Nephron progenitor cell (in vitro differentiated cells): ENCODE results near the gene PTCSC3.
"Not testable (repeated sequence)": the region's sequence is repeated elsewhere in the genome, so short reads cannot be mapped to it uniquely, and the experiment has no call there.

Experiments
- DNase-seq: peaks from one replicate; pipeline ENCODE4 v3.0.0; 2021
- H3K27ac Mint-ChIP-seq: 2 replicates; pipeline ENCODE4 v1.8.0; 2021; ENCODE audit warnings: mild to moderate bottlenecking, moderate library complexity, mixed read lengths
- H3K27me3 Mint-ChIP-seq: 2 replicates; pipeline ENCODE4 v1.8.0; 2021; ENCODE audit warnings: mild to moderate bottlenecking, low read depth, mixed read lengths; ENCODE audit not compliant: poor library complexity
- H3K36me3 Mint-ChIP-seq: 2 replicates; pipeline ENCODE4 v1.8.0; 2021; ENCODE audit warnings: low read depth, mixed read lengths
- H3K4me1 Mint-ChIP-seq: 2 replicates; pipeline ENCODE4 v1.8.0; 2021; ENCODE audit warnings: mixed read lengths
- H3K4me3 Mint-ChIP-seq: 2 replicates; pipeline ENCODE4 v1.8.0; 2021; ENCODE audit warnings: mild to moderate bottlenecking, moderate library complexity, mixed read lengths
- H3K9me3 Mint-ChIP-seq: 2 replicates; pipeline ENCODE4 v1.8.0; 2021; ENCODE audit warnings: mild to moderate bottlenecking, moderate library complexity, mixed read lengths
- CTCF ChIP-seq: fragments of 200-600 bp; sonication (generic); IDR thresholded peaks from 2 replicates; pipeline ENCODE4 v1.5.0; 2021; ENCODE audit warnings: antibody characterized with exemption

Gene PTCSC3

DNA sequence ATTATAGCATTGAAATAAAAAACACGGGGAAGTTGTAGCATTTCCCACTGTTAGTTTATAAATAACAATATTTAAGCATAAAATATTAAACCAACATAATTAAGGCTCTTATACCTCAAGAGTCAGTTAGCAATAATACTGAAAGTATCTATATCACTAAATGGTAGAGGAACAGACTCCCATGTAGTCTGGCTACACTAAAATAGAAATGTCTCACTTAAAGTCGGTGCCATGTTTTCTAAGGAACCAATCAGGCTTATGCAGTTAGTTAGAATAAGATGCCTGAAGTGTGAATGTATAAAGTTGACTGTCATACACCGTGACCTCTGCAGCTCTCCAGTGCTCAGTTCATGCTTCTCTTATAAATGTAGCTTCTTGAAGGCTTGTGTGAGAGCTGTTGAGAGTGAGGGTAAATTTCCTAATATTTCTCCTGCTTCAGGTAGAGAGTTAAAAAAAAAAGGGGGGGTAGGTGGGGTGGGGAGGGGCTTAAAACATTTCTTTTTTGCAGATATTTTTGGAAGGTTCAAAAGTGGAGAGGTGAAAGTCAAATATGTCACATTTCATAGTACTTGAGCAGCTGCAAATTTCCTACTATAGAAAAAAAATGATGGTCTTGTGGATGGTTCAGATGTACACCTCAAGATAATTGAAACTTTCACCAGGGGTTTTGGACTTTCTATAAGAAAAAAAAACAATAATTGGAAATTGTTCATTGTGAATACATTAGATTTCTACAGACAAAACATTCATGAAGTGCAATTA, 64.5 kb downstream of the PTCSC3 start:
- H3K36me3 Mint-ChIP-seq = no peaks in the 10 kb centered on the region
- TF ChIP-seq CTCF = no peak
- no peak overlapping the region for H3K4me3 Mint-ChIP-seq
- H3K27ac Mint-ChIP-seq = no peak overlapping the region
- H3K9me3 Mint-ChIP-seq = no peaks in the 10 kb centered on the region
- H3K4me1 Mint-ChIP-seq = peaks cover 26% of the 10 kb centered on the region
- no peak for DNase-seq
- peaks cover 17% of the 10 kb centered on the region for H3K27me3 Mint-ChIP-seq

DNA sequence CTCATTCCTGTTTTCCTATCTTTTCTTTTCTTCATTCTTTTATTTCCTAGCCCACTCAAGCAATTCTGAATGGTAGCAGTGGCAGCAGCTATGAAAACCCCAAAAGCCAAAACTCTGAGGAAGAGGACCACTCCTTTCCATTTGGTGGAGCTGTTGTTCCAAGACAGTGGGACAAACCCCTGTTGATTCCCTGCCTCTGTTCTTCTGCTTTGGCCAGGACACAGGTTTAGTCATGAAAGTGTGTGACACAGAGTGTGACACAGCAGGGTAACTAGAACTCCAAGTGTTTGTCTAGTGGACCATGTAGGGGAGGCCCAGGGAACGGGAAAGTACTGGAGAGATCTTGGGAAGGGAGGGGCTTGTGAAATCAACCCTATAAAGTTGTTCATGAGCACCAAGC, 71.1 kb downstream of the PTCSC3 start:
- Mint-ChIP-seq H3K4me3 (no peak overlapping the region), H3K27me3 (peaks cover 43% of the 10 kb centered on the region), H3K27ac (no peak overlapping the region), H3K4me1 (peaks cover 11% of the 10 kb centered on the region), H3K9me3 (no peaks in the 10 kb centered on the region), H3K36me3 (no peaks in the 10 kb centered on the region)
- peak; percentile 28 for DNase-seq
- peak; percentile 51 for TF ChIP-seq CTCF

- H3K27ac Mint-ChIP-seq, H3K9me3 Mint-ChIP-seq, H3K4me3 Mint-ChIP-seq, DNase-seq, H3K4me1 Mint-ChIP-seq, H3K36me3 Mint-ChIP-seq: not testable (repeated sequence)
- H3K27me3 Mint-ChIP-seq = peaks cover 41% of the 10 kb centered on the region
These were observed 72.3 kb downstream of the PTCSC3 start for GRCh38 chr14:36104258-36104657.

GRCh38 chr14:36099619-36100018, 76.9 kb downstream of the PTCSC3 start:
- DNase-seq = no peak
- Mint-ChIP-seq H3K27ac (no peak overlapping the region), H3K36me3 (no peaks in the 10 kb centered on the region), H3K4me1 (no peaks in the 10 kb centered on the region), H3K4me3 (no peak overlapping the region), H3K27me3 (peaks cover 40% of the 10 kb centered on the region), H3K9me3 (no peaks in the 10 kb centered on the region)
- TF ChIP-seq CTCF = no peak

DNA sequence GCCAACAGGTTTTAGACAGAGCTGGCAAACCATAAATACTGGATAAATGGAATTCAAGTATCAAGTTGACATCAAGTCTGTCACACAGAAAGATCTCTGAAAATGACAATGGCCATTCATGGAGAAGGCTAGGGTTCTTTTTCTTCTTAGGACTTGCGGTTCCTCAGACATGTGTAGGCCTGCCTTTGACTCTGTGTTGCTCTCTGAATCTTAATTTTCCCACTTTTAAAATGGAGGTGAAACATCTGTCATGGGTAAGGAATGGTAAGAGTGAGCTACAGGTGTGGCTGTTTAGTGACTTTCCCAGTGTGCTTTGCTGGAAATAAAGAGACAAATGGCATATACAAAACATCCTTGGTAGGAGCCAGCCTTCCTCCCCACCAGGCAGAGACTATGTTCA, 79.2 kb downstream of the PTCSC3 start:
- DNase-seq = no peak
- no peak for TF ChIP-seq CTCF
- Mint-ChIP-seq H3K27ac (no peak overlapping the region), H3K4me3 (no peak overlapping the region), H3K4me1 (no peaks in the 10 kb centered on the region), H3K36me3 (no peaks in the 10 kb centered on the region), H3K27me3 (peaks cover 25% of the 10 kb centered on the region), H3K9me3 (no peaks in the 10 kb centered on the region)

GRCh38 chr14:36096090-36096489, 80.4 kb downstream of the PTCSC3 start:
- peaks cover 1% of the 10 kb centered on the region for H3K4me1 Mint-ChIP-seq

More at GRCh38 chr14:36096090-36096489, 80.4 kb downstream of the PTCSC3 start:
- H3K27ac Mint-ChIP-seq = no peak overlapping the region
- no peaks in the 10 kb centered on the region for H3K36me3 Mint-ChIP-seq
- H3K9me3 Mint-ChIP-seq = no peaks in the 10 kb centered on the region
- no peak overlapping the region for H3K4me3 Mint-ChIP-seq
- no peak for TF ChIP-seq CTCF
- no peak for DNase-seq
- peaks cover 22% of the 10 kb centered on the region for H3K27me3 Mint-ChIP-seq
